Psoas muscle (tissue), 8 donors: ENCODE data around the gene TECPR2. TPM values are rescaled to one million over a fixed set of nuclear protein-coding genes. Genes with fewer than 3 reads are reported as not detected.
A peak's percentile ranks its signal among the peaks of the same experiment; 100 is the strongest.
"Not testable (repeated sequence)": the region's sequence is repeated elsewhere in the genome, so short reads cannot be mapped to it uniquely, and the experiment has no call there.

Experiments
- ATAC-seq, 4 donors: fragments of 200-7000 bp; cut with Tn5 transposase; one replicate each; pipeline ENCODE4 v1.9.1; 2020; ENCODE audit warnings: moderate library complexity in 3 of 4, mild to moderate bottlenecking in 2 of 4
- DNase-seq, 2 donors: peaks; one replicate each; pipeline ENCODE4 v3.0.0-alpha.2; 2020
- H3K27ac ChIP-seq: fragments of 200-600 bp; one replicate; pipeline ENCODE4 v1.8.0; 2022
- H3K27me3 ChIP-seq, 3 donors: fragments of 200-600 bp in 1 of 3; one replicate each; pipeline versions ENCODE4 v1.6.1 to v1.8.0; 2013 to 2022; ENCODE audit warnings: low read length in 2 of 3, mild to moderate bottlenecking in 2 of 3, moderate library complexity in 1 of 3; ENCODE audit not compliant: insufficient read depth in 3 of 3
- H3K36me3 ChIP-seq, 2 donors: fragments of 200-600 bp in 1 of 2; one replicate each; pipeline versions ENCODE4 v1.6.1 to v1.8.0; 2013 to 2022; ENCODE audit warnings: low read depth in 1 of 2, mild to moderate bottlenecking in 1 of 2, moderate library complexity in 1 of 2; ENCODE audit not compliant: insufficient read depth in 1 of 2
- H3K4me1 ChIP-seq: fragments of 200-600 bp; one replicate; pipeline ENCODE4 v1.8.0; 2022
- H3K4me3 ChIP-seq: fragments of 200-600 bp; one replicate; pipeline ENCODE4 v1.8.0; 2022; ENCODE audit warnings: mild to moderate bottlenecking
- H3K9me3 ChIP-seq: fragments of 200-600 bp; one replicate; pipeline ENCODE4 v1.8.0; 2022
- WGBS, 3 donors: extraction: QIAGEN DNeasy Blood & Tissue Kit; methylation state at CpG; one replicate each; pipeline versions ENCODE4 v1.1.6 to v1.1.7; 2013; 5-methylcytosine and 5-hydroxymethylcytosine counted together
- intact Hi-C, 2 donors: fragments of 100-400 bp; cut with DNase I; formaldehyde crosslinking; loops; one replicate each; pipeline versions ENCODE4 v1.11.0 to v1.14.2; 2022
- polyA plus RNA-seq, 3 donors: library from polyadenylated mRNA; stranded (reverse); fragments of 200-250 nt; gene quantifications; one replicate each; pipeline ENCODE4 v1.2.3, GENCODE V29; 2013
- total RNA-seq, 4 donors: library from RNA; stranded (reverse); fragmentation: NEBNext Ultra II Directional in 2 of 4; extraction: Animal tissue kit (Norgen Biotek cat#: 25700) in 2 of 4; gene quantifications; one replicate each; pipeline versions ENCODE4 v1.2.1 to v1.2.4, GENCODE V29; 2021 to 2023
- TF ChIP-seq, protein P1 (sequence below): fragments of 200-600 bp; IDR thresholded peaks from one replicate; pipeline ENCODE4 v1.8.0; 2022; ENCODE audit warnings: antibody characterized with exemption
- donor health status: healthy with polysubstance abuse.
- donor health status: DM: no; HTN: no; CAD: no; lungs with moderate emphysema.
- donor health status: Bipolar disorder and iron deficiency.
- donor health status: healthy.
- donor health status: DM: yes; HTN: yes; CAD: no.
- donor health status: DM: no; HTN: no; CAD: no.
- donor health status: DM: no; HTN: no; CAD: no.
- donor health status: DM: yes; HTN: yes; CAD: no.

TECPR2 gene
- total and polyA plus RNA-seq, 7 donors, result 5.7 to 22.5 (median 16.4) TPM

- Histone ChIP-seq H3K4me3 (no peak overlapping the region), H3K4me1 (no peaks in the 10 kb centered on the region), H3K9me3 (no peaks in the 10 kb centered on the region), H3K36me3 (no peaks in the 10 kb centered on the region), H3K27me3 (peaks cover 0 to 7% (median 0%) of the 10 kb centered on the region in 3 donors), H3K27ac (no peak overlapping the region)
- intact Hi-C loops, result no loop called here
- DNase-seq (no peak), ATAC-seq (no peak)
- TF ChIP-seq, protein P1, sequence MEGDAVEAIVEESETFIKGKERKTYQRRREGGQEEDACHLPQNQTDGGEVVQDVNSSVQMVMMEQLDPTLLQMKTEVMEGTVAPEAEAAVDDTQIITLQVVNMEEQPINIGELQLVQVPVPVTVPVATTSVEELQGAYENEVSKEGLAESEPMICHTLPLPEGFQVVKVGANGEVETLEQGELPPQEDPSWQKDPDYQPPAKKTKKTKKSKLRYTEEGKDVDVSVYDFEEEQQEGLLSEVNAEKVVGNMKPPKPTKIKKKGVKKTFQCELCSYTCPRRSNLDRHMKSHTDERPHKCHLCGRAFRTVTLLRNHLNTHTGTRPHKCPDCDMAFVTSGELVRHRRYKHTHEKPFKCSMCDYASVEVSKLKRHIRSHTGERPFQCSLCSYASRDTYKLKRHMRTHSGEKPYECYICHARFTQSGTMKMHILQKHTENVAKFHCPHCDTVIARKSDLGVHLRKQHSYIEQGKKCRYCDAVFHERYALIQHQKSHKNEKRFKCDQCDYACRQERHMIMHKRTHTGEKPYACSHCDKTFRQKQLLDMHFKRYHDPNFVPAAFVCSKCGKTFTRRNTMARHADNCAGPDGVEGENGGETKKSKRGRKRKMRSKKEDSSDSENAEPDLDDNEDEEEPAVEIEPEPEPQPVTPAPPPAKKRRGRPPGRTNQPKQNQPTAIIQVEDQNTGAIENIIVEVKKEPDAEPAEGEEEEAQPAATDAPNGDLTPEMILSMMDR, result no peak
- 75 to 78% (median 76%) methylated on average over 25 of the region's 25 CpGs for WGBS, 3 donors
Measured at GRCh38 chr14:102538602-102539543, 176.1 kb downstream of the TECPR2 start.

DNA sequence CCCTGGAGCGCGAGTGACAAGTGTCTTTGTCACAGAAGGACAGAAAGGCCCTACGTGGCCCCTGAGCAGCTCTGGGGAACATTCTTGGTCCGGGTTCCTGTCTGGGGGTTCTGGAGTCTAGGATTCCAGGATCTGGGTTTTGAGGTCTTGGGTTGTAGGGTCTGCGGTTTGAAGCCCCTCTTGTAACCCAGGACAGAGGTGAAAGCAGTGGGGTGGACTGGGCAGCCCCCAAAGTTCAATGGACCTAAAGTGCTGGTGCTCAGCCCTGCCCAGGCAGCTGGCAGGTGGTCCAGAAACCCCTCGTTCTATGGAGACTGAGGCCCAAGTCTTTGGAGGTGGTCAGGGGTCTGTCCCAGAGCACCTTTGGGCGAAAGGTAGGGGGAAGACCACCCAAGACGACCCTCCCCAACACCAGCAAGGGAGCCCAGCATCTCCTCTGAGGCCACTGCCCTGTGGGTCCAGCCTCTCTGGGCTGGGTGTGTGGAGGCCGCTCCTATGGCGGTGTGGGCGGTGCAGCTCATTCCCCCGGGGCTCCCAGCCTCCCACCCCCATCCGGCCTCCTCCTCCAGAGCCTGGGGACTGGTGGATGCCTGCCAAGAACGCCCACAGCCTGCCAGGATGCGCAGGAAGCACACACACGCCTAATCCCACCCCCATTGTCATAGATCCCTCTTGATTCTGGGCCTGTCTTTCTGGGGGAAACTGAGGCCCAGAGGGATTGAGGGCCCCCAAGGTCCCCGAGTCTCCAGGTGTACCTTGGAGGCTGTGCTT, 177.0 kb downstream of the TECPR2 start:
- H3K36me3 ChIP-seq, result no peaks in the 10 kb centered on the region
- WGBS, 3 donors, result 56 to 65% (median 63%) methylated on average over 15 to 17 of the region's 17 CpGs
- no peaks in the 10 kb centered on the region for H3K9me3 ChIP-seq
- DNase-seq (peak in 1 of 2 donors; percentile 71), ATAC-seq (no peak)
- peaks cover 0 to 15% (median 8%) of the 10 kb centered on the region in 3 donors for H3K27me3 ChIP-seq
- TF ChIP-seq, protein P1, result no peak
- H3K4me1 ChIP-seq, result no peaks in the 10 kb centered on the region
- intact Hi-C loops, result no loop called here
- H3K4me3 ChIP-seq, result no peak overlapping the region
- H3K27ac ChIP-seq, result no peak overlapping the region

DNA sequence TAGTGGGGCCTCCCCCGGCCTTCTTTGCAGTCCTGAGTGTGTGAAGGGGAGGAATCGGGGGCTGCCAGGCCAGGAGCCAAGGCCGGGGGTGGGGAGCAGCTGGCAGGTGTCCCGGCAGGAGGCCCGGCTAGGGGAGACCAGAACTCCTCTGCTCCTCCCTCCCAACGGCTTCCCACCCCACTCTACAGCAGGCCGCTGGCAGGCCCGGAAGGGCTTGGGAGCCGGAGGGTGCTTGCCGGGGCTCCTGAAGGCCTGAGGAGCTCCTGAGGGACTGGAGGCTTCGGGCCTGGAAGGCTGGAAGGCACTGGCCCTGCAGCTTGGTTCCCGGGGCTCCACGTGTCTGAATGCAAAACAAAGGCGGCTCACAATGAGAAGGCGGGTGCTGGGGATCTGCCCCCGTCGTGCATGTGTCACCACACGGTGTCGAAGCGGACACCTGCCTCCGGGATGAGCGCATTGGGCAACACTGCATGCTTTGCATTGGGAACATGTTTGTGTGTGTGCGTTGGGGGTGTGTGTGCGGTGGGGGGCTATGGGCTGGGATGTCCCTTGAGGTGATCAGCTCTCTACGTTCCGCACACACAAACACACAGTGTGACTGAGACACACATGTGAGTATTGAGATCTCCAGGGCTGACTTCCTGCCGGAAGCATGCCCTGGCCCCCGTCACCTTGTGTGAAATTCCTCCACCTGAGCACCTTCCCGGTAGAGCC, 177.7 kb downstream of the TECPR2 start:
- intact Hi-C loops, result no loop called here
- Histone ChIP-seq H3K36me3 (no peaks in the 10 kb centered on the region), H3K4me3 (no peak overlapping the region), H3K4me1 (peaks cover 3% of the 10 kb centered on the region), H3K9me3 (no peaks in the 10 kb centered on the region), H3K27ac (no peak overlapping the region), H3K27me3 (peaks cover 0 to 23% (median 14%) of the 10 kb centered on the region in 3 donors)
- WGBS, 3 donors, result 50 to 53% (median 53%) methylated on average over 27 to 29 of the region's 29 CpGs
- ATAC-seq, result no peak
- DNase-seq, result no peak
- TF ChIP-seq, protein P1, result no peak

DNA sequence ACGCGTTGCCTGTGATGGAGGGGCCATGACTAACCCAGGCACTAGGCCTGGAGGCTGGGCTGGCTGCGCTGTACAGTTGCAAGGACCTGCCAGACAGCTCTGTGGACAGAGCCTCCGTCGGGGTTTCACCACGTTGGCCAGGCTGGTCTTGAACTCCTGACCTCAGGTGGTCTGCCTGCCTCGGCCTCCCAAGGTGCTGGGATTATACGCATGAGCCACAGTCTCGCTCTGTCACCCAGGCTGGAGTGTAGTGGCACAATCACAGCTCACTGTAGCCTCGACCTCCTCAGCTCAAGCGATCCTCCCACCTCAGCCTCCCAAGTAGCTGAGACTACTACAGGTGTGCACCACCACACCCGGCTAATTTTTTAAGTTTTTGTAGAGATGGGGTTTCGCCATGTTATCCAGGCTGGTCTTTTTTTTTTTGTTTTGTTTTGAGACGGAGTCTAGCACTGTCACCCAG, 178.3 kb downstream of the TECPR2 start:
- H3K27me3 ChIP-seq, result peaks cover 0 to 29% (median 14%) of the 10 kb centered on the region in 3 donors
- 89 to 93% (median 89%) methylated on average over 13 to 14 of the region's 14 CpGs for WGBS, 3 donors
- ATAC-seq, result not testable (repeated sequence)

More for the DNA sequence above, 178.3 kb downstream of the TECPR2 start:
- DNase-seq, H3K4me3 ChIP-seq, H3K27ac ChIP-seq, intact Hi-C loops, H3K36me3 ChIP-seq, H3K4me1 ChIP-seq, H3K9me3 ChIP-seq: not testable (repeated sequence)
